Thoracic aorta (tissue), 2 donors: ENCODE results near the gene ARNT2. TPM values are rescaled to one million over a fixed set of nuclear protein-coding genes. Genes with fewer than 3 reads are reported as not detected.

Experiments
- ATAC-seq: fragments of 150-250 bp; one replicate; pipeline ENCODE4 v1.8.0; 2017; ENCODE audit warnings: low read depth; ENCODE audit not compliant: insufficient number of reproducible peaks, low FRiP score
- DNase-seq: peaks from one replicate; pipeline ENCODE4 v3.0.0-alpha.2; 2020; ENCODE audit warnings: low spot score
- H3K27ac ChIP-seq, 2 donors: fragments of 200-600 bp; sonication (generic); 1 replicate in 1 of 2; 2 replicates in 1 of 2; pipeline ENCODE4 v1.5.1; 2016; ENCODE audit warnings: mild to moderate bottlenecking in 2 of 2, moderate library complexity in 2 of 2
- H3K27me3 ChIP-seq: fragments of 200-600 bp; sonication (generic); replicated peaks from 2 replicates; pipeline ENCODE4 v1.6.0; 2016; ENCODE audit warnings: mild to moderate bottlenecking; ENCODE audit not compliant: insufficient read depth
- H3K36me3 ChIP-seq: fragments of 200-600 bp; sonication (generic); one replicate; pipeline ENCODE4 v1.5.1; 2016
- H3K4me1 ChIP-seq, 2 donors: fragments of 200-600 bp; sonication (generic); 1 replicate in 1 of 2; 2 replicates in 1 of 2; pipeline versions ENCODE4 v1.5.1 to v1.6.0; 2016; ENCODE audit warnings: low read depth in 2 of 2, mild to moderate bottlenecking in 1 of 2; ENCODE audit not compliant: control insufficient read depth in 1 of 2
- H3K4me3 ChIP-seq: fragments of 200-600 bp; sonication (generic); 2 replicates; pipeline ENCODE4 v1.5.1; 2016; ENCODE audit warnings: mild to moderate bottlenecking
- H3K9me3 ChIP-seq: fragments of 200-600 bp; sonication (generic); 2 replicates; pipeline ENCODE4 v1.5.1; 2016
- CTCF ChIP-seq: fragments of 200-600 bp; sonication (generic); IDR thresholded peaks from one replicate; pipeline ENCODE4 v1.5.1; 2019; ENCODE audit warnings: antibody characterized with exemption
- total RNA-seq, 2 donors: library from RNA; depleted of rRNA; stranded (reverse); fragments of >200 nt; gene quantifications; one replicate each; pipeline versions ENCODE4 v1.1.0 to v1.2.3, GENCODE V29; 2016

The ARNT2 gene
- total RNA-seq, 2 donors from 2014 or later: 5.8 to 22.9 TPM

- ATAC-seq (no peak), DNase-seq (no peak)
- no peak overlapping the region for H3K27ac ChIP-seq
- no peak for TF ChIP-seq CTCF
- H3K4me3 ChIP-seq: no peak overlapping the region
- H3K36me3 ChIP-seq: no peaks in the 10 kb centered on the region
- H3K4me1 ChIP-seq: peaks cover 8 to 11% of the 10 kb centered on the region in 2 donors
- H3K27me3 ChIP-seq: no peaks in the 10 kb centered on the region
- peaks cover 3% of the 10 kb centered on the region for H3K9me3 ChIP-seq
Observed at GRCh38 chr15:80637747-80638146, 233.6 kb downstream of the ARNT2 start.

- peaks cover 3% of the 10 kb centered on the region for H3K9me3 ChIP-seq
- peaks cover 8 to 9% of the 10 kb centered on the region in 2 donors for H3K4me1 ChIP-seq
- no peaks in the 10 kb centered on the region for H3K36me3 ChIP-seq
- H3K27ac ChIP-seq: no peak overlapping the region
- no peak for ATAC-seq
- DNase-seq: no peak
- TF ChIP-seq CTCF: no peak
- H3K4me3 ChIP-seq: no peak overlapping the region
- no peaks in the 10 kb centered on the region for H3K27me3 ChIP-seq
Observed at GRCh38 chr15:80638553-80639167, 234.5 kb downstream of the ARNT2 start.

GRCh38 chr15:80639168-80639555 lies 235.0 kb downstream of the ARNT2 start:
- no peak for ATAC-seq
- H3K27ac ChIP-seq: no peak overlapping the region
- H3K4me3 ChIP-seq: no peak overlapping the region
- no peaks in the 10 kb centered on the region for H3K36me3 ChIP-seq
- H3K9me3 ChIP-seq: peaks cover 3% of the 10 kb centered on the region
- no peaks in the 10 kb centered on the region for H3K27me3 ChIP-seq
- peaks cover 4 to 8% of the 10 kb centered on the region in 2 donors for H3K4me1 ChIP-seq
- TF ChIP-seq CTCF: no peak
- DNase-seq: no peak

- DNase-seq (no peak), ATAC-seq (no peak)
- Histone ChIP-seq H3K4me3 (no peak overlapping the region), H3K4me1 (peaks cover 0 to 6% of the 10 kb centered on the region in 2 donors), H3K9me3 (peaks cover 3% of the 10 kb centered on the region), H3K36me3 (no peaks in the 10 kb centered on the region), H3K27me3 (no peaks in the 10 kb centered on the region), H3K27ac (no peak overlapping the region)
- TF ChIP-seq CTCF: no peak
Observed at GRCh38 chr15:80640531-80641121, 236.4 kb downstream of the ARNT2 start.

GRCh38 chr15:80641384-80641783 lies 237.2 kb downstream of the ARNT2 start:
- Histone ChIP-seq H3K27ac (no peak overlapping the region), H3K4me3 (no peak overlapping the region), H3K9me3 (peaks cover 3% of the 10 kb centered on the region), H3K4me1 (peaks cover 0 to 4% of the 10 kb centered on the region in 2 donors), H3K36me3 (no peaks in the 10 kb centered on the region), H3K27me3 (no peaks in the 10 kb centered on the region)
- TF ChIP-seq CTCF: no peak
- ATAC-seq (no peak), DNase-seq (no peak)
